ENCODE measurements around the gene CSRNP3.

Gene CSRNP3

GRCh38 chr2:165494573-165494972 is 25.1 kb downstream of the CSRNP3 start:
- DNase-seq, result no peak
- no peak for TF ChIP-seq GATA1 (IDR thresholded peaks at IDR 0.05; ENCODE audit: low read depth, low read length)
- TF ChIP-seq POLR2A (IDR thresholded peaks at IDR 0.05; ENCODE audit: low read length), result no peak

- TF ChIP-seq POLR2A (IDR thresholded peaks at IDR 0.05; ENCODE audit: low read length) (no peak), GATA1 (IDR thresholded peaks at IDR 0.05; ENCODE audit: low read depth, low read length) (no peak)
- no peak for DNase-seq
Measured at GRCh38 chr2:165497659-165498317, 28.3 kb downstream of the CSRNP3 start.

GRCh38 chr2:165499131-165499530 is 29.6 kb downstream of the CSRNP3 start:
- no peak for DNase-seq
- TF ChIP-seq POLR2A (IDR thresholded peaks at IDR 0.05; ENCODE audit: low read length) (no peak), GATA1 (IDR thresholded peaks at IDR 0.05; ENCODE audit: low read depth, low read length) (no peak)

DNA sequence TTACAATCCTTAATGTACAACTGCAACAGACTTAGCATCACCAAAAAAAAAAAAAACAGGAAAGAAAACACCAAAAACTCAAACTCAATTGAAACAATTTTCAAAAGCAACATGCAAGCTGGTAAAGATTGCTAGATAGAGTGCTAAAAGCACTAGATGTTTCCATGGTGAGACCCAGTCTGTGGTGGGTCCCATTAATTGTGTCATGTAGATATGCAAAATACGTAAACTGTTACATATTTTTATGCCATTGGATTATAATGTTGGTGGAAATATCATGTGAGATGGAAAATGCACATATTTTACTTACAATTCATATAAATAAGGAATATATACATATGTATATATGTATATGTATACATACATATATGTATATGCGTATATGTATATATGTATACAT is 30.5 kb downstream of the CSRNP3 start:
- DNase-seq, result no peak
- TF ChIP-seq GATA1 (IDR thresholded peaks at IDR 0.05; ENCODE audit: low read depth, low read length) (no peak), POLR2A (IDR thresholded peaks at IDR 0.05; ENCODE audit: low read length) (no peak)

- no peak for DNase-seq
- no peak for TF ChIP-seq GATA1 (IDR thresholded peaks at IDR 0.05; ENCODE audit: low read depth, low read length)
- TF ChIP-seq POLR2A (IDR thresholded peaks at IDR 0.05; ENCODE audit: low read length), result no peak
Measured at GRCh38 chr2:165500816-165501215, 31.3 kb downstream of the CSRNP3 start.

- no peak for DNase-seq
- TF ChIP-seq POLR2A (IDR thresholded peaks at IDR 0.05; ENCODE audit: low read length), result no peak
- no peak for TF ChIP-seq GATA1 (IDR thresholded peaks at IDR 0.05; ENCODE audit: low read depth, low read length)
Measured at GRCh38 chr2:165505514-165505913, 36.0 kb downstream of the CSRNP3 start.

- TF ChIP-seq GATA1 (IDR thresholded peaks at IDR 0.05; ENCODE audit: low read depth, low read length) (no peak), POLR2A (IDR thresholded peaks at IDR 0.05; ENCODE audit: low read length) (no peak)
- no peak for DNase-seq
Measured at GRCh38 chr2:165508927-165509326, 39.4 kb downstream of the CSRNP3 start.

DNA sequence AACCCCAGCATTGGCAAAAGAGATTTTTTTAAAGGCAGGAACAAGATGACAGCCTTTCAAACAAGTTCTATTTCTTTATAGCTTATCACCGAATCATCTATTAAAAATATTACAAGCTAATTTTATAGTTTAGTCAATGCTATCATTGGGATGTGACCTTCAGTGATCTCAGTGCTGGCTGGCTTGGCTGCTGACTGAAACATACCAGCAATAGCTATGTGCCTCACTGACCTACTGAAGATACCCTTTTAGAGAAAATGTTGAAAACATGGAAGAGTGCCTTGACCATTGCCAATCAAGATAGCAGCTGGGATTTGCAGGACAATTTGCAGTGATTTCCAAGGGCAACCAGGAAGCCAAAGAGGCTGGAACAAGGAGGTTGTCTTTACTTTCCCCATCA is 44.0 kb downstream of the CSRNP3 start:
- TF ChIP-seq POLR2A (IDR thresholded peaks at IDR 0.05; ENCODE audit: low read length) (no peak), GATA1 (IDR thresholded peaks at IDR 0.05; ENCODE audit: low read depth, low read length) (no peak)
- DNase-seq, result no peak

GRCh38 chr2:165518611-165519010 is 49.1 kb downstream of the CSRNP3 start:
- DNase-seq, result no peak
- TF ChIP-seq POLR2A (IDR thresholded peaks at IDR 0.05; ENCODE audit: low read length), result no peak
- no peak for TF ChIP-seq GATA1 (IDR thresholded peaks at IDR 0.05; ENCODE audit: low read depth, low read length)

DNA sequence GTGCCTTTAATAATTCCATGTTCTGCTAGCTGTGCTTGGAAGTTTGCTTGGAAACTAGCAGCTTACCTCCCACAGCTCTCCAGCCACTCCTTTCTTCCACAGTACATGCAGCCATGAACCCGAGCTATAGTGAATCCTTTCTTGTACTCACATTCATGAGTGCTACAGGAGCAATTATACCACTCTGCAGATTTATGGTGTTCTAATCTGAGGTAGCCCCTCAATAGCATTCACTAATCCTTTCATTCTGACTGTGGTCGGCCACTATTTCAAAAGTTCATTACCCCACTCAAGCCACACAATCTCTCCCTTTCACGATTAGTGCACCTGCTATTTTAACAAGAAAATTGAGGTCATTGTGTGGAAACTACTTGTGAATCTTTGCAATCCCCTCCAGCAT is 53.2 kb downstream of the CSRNP3 start:
- no peak for DNase-seq
- no peak for TF ChIP-seq POLR2A (IDR thresholded peaks at IDR 0.05; ENCODE audit: low read length)
- no peak for TF ChIP-seq GATA1 (IDR thresholded peaks at IDR 0.05; ENCODE audit: low read depth, low read length)

GRCh38 chr2:165524720-165525119 is 55.2 kb downstream of the CSRNP3 start:
- no peak for TF ChIP-seq GATA1 (IDR thresholded peaks at IDR 0.05; ENCODE audit: low read depth, low read length)
- no peak for TF ChIP-seq POLR2A (IDR thresholded peaks at IDR 0.05; ENCODE audit: low read length)
- DNase-seq, result no peak

DNA sequence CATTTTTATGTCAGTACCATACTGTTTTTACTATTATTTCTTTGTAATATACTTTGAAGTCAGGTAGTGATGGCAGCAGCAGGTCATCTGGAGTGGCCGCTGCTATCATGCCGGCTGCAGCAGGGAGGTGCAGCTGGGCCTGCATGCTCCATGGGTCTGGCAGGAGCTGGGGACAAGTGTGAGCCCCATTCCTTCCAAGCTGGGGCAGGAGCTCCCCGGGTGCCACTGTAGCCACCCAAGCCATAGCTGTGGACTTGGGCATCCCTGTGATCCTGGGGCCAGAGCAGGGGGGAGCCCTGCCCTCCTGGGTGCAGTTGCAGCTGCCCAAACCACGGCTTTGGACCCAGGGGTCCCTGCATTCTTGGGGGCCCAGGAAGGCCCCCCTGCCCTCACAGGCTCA is 59.2 kb downstream of the CSRNP3 start:
- no peak for DNase-seq
- TF ChIP-seq POLR2A (IDR thresholded peaks at IDR 0.05; ENCODE audit: low read length), result no peak
- no peak for TF ChIP-seq GATA1 (IDR thresholded peaks at IDR 0.05; ENCODE audit: low read depth, low read length)

DNA sequence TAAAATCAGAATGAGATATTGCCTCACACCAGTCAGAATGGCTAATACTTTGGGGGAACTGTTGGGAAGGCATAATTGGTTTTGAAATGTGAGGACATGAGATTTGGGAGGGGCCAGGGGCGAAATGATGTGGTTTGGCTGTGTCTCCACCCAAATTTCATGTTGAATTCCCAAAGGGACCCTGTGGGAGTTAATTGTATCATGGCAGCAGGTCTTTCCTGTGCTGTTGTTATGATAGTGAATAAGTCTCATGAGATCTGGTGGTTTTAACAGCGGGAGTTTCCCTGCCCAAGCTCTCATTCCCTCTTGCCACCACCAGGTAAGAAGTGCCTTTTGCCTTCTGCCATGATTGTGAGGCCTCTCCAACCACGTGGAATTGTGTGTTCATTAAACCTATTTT is 59.6 kb downstream of the CSRNP3 start:
- TF ChIP-seq GATA1 (IDR thresholded peaks at IDR 0.05; ENCODE audit: low read depth, low read length) (no peak), POLR2A (IDR thresholded peaks at IDR 0.05; ENCODE audit: low read length) (no peak)
- DNase-seq, result no peak

DNA sequence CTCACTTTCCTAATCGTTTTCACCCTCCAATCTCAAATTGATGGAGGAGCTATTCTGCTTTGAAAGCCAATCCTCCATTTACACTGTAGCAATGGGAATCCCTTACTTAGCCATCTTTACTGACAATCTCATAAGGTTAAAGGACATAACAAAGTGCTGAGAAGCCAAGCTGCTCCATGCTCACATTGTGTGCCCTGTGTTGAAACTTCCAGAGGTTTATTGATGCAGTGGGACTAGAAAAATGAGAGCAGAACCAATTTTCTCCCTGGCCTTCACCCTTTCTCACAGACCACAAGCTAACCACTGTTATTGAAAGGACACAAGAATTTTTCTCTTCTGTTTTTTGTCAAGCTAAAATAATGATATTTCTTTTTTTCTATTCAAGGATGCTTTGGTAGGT is 63.8 kb downstream of the CSRNP3 start:
- TF ChIP-seq GATA1 (IDR thresholded peaks at IDR 0.05; ENCODE audit: low read depth, low read length), result no peak
- no peak for TF ChIP-seq POLR2A (IDR thresholded peaks at IDR 0.05; ENCODE audit: low read length)
- no peak for DNase-seq

- no peak for TF ChIP-seq GATA1 (IDR thresholded peaks at IDR 0.05; ENCODE audit: low read depth, low read length)
- TF ChIP-seq POLR2A (IDR thresholded peaks at IDR 0.05; ENCODE audit: low read length), result no peak
- DNase-seq, result no peak
Measured at GRCh38 chr2:165535471-165535870, 66.0 kb downstream of the CSRNP3 start.

Measured in erythroblast (primary cell).